Occipital lobe (tissue), 2 donors: ENCODE measurements around the gene TAS2R9. TPM values are rescaled to one million over a fixed set of nuclear protein-coding genes. Genes with fewer than 3 reads are reported as not detected.

ENCODE experiments used
- small RNA-seq: library from RNA; depleted of rRNA; stranded (forward); fragments of <200 nt; gene quantifications from one replicate; pipeline ENCODE3, GENCODE V24; 2014
- total RNA-seq: library from RNA; depleted of rRNA; stranded (reverse); fragments of >200 nt; gene quantifications from one replicate; pipeline ENCODE4 v1.2.3, GENCODE V29; 2014

TAS2R9 gene
- total RNA-seq, 1 donor from 2014 or later = 1.2 TPM

Small RNA genes within 50 kb of the gene (small RNA-seq; reads per million reads assigned to genes)
- not detected for gene PRR4

Other genes starting within 250 kb of the TAS2R9 start
- 29.3 TPM for gene MAGOHB, start 196.6 kb downstream of the TAS2R9 start, total RNA-seq
- gene STYK1, start 136.1 kb downstream of the TAS2R9 start, total RNA-seq = 6.7 TPM
- gene YBX3, start 86.8 kb downstream of the TAS2R9 start, total RNA-seq = 4.5 TPM
- 1.1 TPM for gene TAS2R7, start 7.5 kb downstream of the TAS2R9 start, total RNA-seq
- 0.31 TPM for gene TAS2R8, start 2.9 kb downstream of the TAS2R9 start, total RNA-seq
- 5.5 TPM for gene TAS2R10, start 16.2 kb upstream of the TAS2R9 start, total RNA-seq
- 4.8 TPM for gene PRR4, start 39.3 kb upstream of the TAS2R9 start, total RNA-seq
- 95.9 TPM for gene PRH1, start 74.1 kb upstream of the TAS2R9 start, total RNA-seq
- gene TAS2R13, start 99.4 kb upstream of the TAS2R9 start, total RNA-seq = 8.3 TPM
- 0.62 TPM for gene PRH2, start 119.1 kb upstream of the TAS2R9 start, total RNA-seq
- gene TAS2R14, start 129.1 kb upstream of the TAS2R9 start, total RNA-seq = 11.4 TPM
- gene TAS2R50, start 176.7 kb upstream of the TAS2R9 start, total RNA-seq = 12.6 TPM
- 22.9 TPM for gene TAS2R20, start 188.1 kb upstream of the TAS2R9 start, total RNA-seq
- 28.7 TPM for gene TAS2R19, start 212.5 kb upstream of the TAS2R9 start, total RNA-seq
- 25.0 TPM for gene TAS2R31, start 221.2 kb upstream of the TAS2R9 start, total RNA-seq